ENCODE measurements around the gene IRAK1BP1. TPM values are rescaled to one million over a fixed set of nuclear protein-coding genes. Genes with fewer than 3 reads are reported as not detected.

IRAK1BP1 gene
- total RNA-seq, 1 experiment from 2014 or later: 2.2 TPM

- TF ChIP-seq SIN3A (IDR thresholded peaks at IDR 0.05; ENCODE audit: borderline replicate concordance, insufficient read depth, low read depth, low read length) (no peak), CTCF (IDR thresholded peaks at IDR 0.05) (no peak), POLR2AphosphoS5 (IDR thresholded peaks at IDR 0.05; ENCODE audit: low read depth, low read length) (no peak), TCF7L2 (IDR thresholded peaks at IDR 0.05; ENCODE audit: low read depth, low read length) (no peak), REST (IDR thresholded peaks at IDR 0.05; ENCODE audit: insufficient read depth in 1 of 2, low read depth in 2 of 2, low read length in 1 of 2) (no peak)
- Histone ChIP-seq H3K4me3 (ENCODE audit: low read depth in 2 of 2, low read length in 2 of 2) (no peak overlapping the region), H3K36me3 (ENCODE audit: control insufficient read depth, insufficient read depth, low read length) (no peaks in the 10 kb centered on the region; the same call in 1 of the 2 replicates), H3K9me3 (ENCODE audit: control insufficient read depth, insufficient read depth, low read depth, low read length) (no peaks in the 10 kb centered on the region), H3K27ac (ENCODE audit: low read length) (no peak overlapping the region), H3K4me1 (ENCODE audit: control insufficient read depth, insufficient read depth, low read length) (no peaks in the 10 kb centered on the region), H3K27me3 (ENCODE audit: control insufficient read depth, insufficient read depth, low read length) (no peaks in the 10 kb centered on the region)
- ChIA-PET CTCF (no interaction called here), POLR2A (no interaction called here)
- intact Hi-C loops (cut with micrococcal nuclease; ENCODE audit: unreplicated experiment): no loop called here
- in situ Hi-C loops (cut with HindIII; ENCODE audit: low pct_unique_long_range_greater_than_20kb, low sequenced_read_pairs): no loop called here
- DNase-seq (ENCODE audit: low read depth, low spot score) (no peak), ATAC-seq (no peak)
- no TSS peak for BruUV-seq (replicated peaks)
Measured at GRCh38 chr6:78909391-78909790, 42.0 kb downstream of the IRAK1BP1 start.

GRCh38 chr6:78910010-78910409, 42.7 kb downstream of the IRAK1BP1 start:
- Histone ChIP-seq H3K4me3 (ENCODE audit: low read depth in 2 of 2, low read length in 2 of 2) (peak overlapping the region; percentile 36 to 51; a peak in 2 of 4 replicates), H3K27ac (ENCODE audit: low read length) (no peak overlapping the region), H3K36me3 (ENCODE audit: control insufficient read depth, insufficient read depth, low read length) (no peaks in the 10 kb centered on the region), H3K4me1 (ENCODE audit: control insufficient read depth, insufficient read depth, low read length) (no peaks in the 10 kb centered on the region), H3K27me3 (ENCODE audit: control insufficient read depth, insufficient read depth, low read length) (no peaks in the 10 kb centered on the region), H3K9me3 (ENCODE audit: control insufficient read depth, insufficient read depth, low read depth, low read length) (no peaks in the 10 kb centered on the region)
- ChIA-PET CTCF (no interaction called here), POLR2A (no interaction called here)
- BruUV-seq (replicated peaks): no TSS peak
- TF ChIP-seq REST (IDR thresholded peaks at IDR 0.05; ENCODE audit: insufficient read depth in 1 of 2, low read depth in 2 of 2, low read length in 1 of 2) (no peak), SIN3A (IDR thresholded peaks at IDR 0.05; ENCODE audit: borderline replicate concordance, insufficient read depth, low read depth, low read length) (no peak), POLR2AphosphoS5 (IDR thresholded peaks at IDR 0.05; ENCODE audit: low read depth, low read length) (no peak), TCF7L2 (IDR thresholded peaks at IDR 0.05; ENCODE audit: low read depth, low read length) (no peak), CTCF (IDR thresholded peaks at IDR 0.05) (no peak)
- intact Hi-C loops (cut with micrococcal nuclease; ENCODE audit: unreplicated experiment): no loop called here
- ATAC-seq: no peak
- in situ Hi-C loops (cut with HindIII; ENCODE audit: low pct_unique_long_range_greater_than_20kb, low sequenced_read_pairs): no loop called here
- DNase-seq (ENCODE audit: low read depth, low spot score): no peak
